HEK293 (cell line): ENCODE measurements around the gene SIRT1.
A peak's percentile ranks its signal among the peaks of the same experiment; 100 is the strongest.
"Not testable (repeated sequence)": the region's sequence is repeated elsewhere in the genome, so short reads cannot be mapped to it uniquely, and the experiment has no call there.

Source experiments
- CTCF ChIA-PET: fragments of 350-600 bp; formaldehyde crosslinking; extraction: SDS; loops from one replicate; lab custom pipeline; 2021; ENCODE audit warnings: antibody characterized with exemption; lab: Yijun Ruan, JAX
- POLR2A ChIA-PET: fragments of 300-600 bp; formaldehyde crosslinking; extraction: SDS; loops from one replicate; lab custom pipeline; 2020; ENCODE audit warnings: antibody characterized with exemption, inconsistent platforms; lab: Yijun Ruan, JAX
- H3K27ac ChIP-seq: fragments of 200-500 bp; sonication (Bioruptor generic); 2 replicates; pipeline ENCODE4 v1.5.1; 2014; ENCODE audit warnings: low read depth, low read length, control low read depth, inconsistent platforms; ENCODE audit errors: extremely low read depth
- H3K36me3 ChIP-seq, 2 experiments: fragments of 200-500 bp in 1 of 2; sonication (Bioruptor generic) in 1 of 2; 1 replicate in 1 of 2; 2 replicates in 1 of 2; pipeline ENCODE4 v1.5.1; 2014 to 2017; ENCODE audit warnings: inconsistent platforms in 2 of 2, low read length in 2 of 2; ENCODE audit not compliant: control insufficient read depth in 2 of 2, insufficient read depth in 1 of 2
- H3K4me1 ChIP-seq: fragments of 200-500 bp; sonication (Bioruptor generic); 2 replicates; pipeline ENCODE4 v1.5.1; 2014; ENCODE audit warnings: mild to moderate bottlenecking, low read length, inconsistent platforms; ENCODE audit not compliant: control insufficient read depth, insufficient read depth
- H3K4me3 ChIP-seq: 2 replicates; pipeline ENCODE4 v1.5.1; 2011; ENCODE audit warnings: low read depth, mild to moderate bottlenecking, control low read depth, low read length, moderate library complexity
- H3K9me3 ChIP-seq: fragments of 200-500 bp; sonication (Bioruptor generic); 2 replicates; pipeline ENCODE4 v1.5.1; 2014; ENCODE audit warnings: low read depth, low read length, inconsistent platforms; ENCODE audit not compliant: control insufficient read depth, insufficient read depth
- HOXA7 ChIP-seq: sonication (generic); formaldehyde crosslinking; IDR thresholded peaks from 2 replicates; pipeline ENCODE4 v1.8.1; 2022; ENCODE audit warnings: missing genetic modification reagents, borderline replicate concordance
- WT1 ChIP-seq: fragments of 450-650 bp; formaldehyde crosslinking; IDR thresholded peaks from 2 replicates; pipeline ENCODE4 v1.5.1; 2016; ENCODE audit warnings: missing biosample characterization, missing genetic modification characterization
- ZBTB17 ChIP-seq: fragments of 450-650 bp; formaldehyde crosslinking; IDR thresholded peaks from 2 replicates; pipeline ENCODE4 v1.5.1; 2016; ENCODE audit warnings: missing biosample characterization, missing genetic modification characterization
- ZBTB20 ChIP-seq: fragments of 450-650 bp; formaldehyde crosslinking; IDR thresholded peaks from 2 replicates; pipeline ENCODE4 v1.5.1; 2016; ENCODE audit warnings: missing biosample characterization, missing genetic modification characterization
- ZNF114 ChIP-seq: fragments of 450-650 bp; formaldehyde crosslinking; IDR thresholded peaks from 2 replicates; pipeline ENCODE4 v1.5.0; 2017; ENCODE audit warnings: missing biosample characterization, missing genetic modification characterization
- ZNF155 ChIP-seq: fragments of 450-650 bp; formaldehyde crosslinking; IDR thresholded peaks from 2 replicates; pipeline ENCODE4 v1.5.1; 2016; ENCODE audit warnings: missing biosample characterization, missing genetic modification characterization
- ZNF324 ChIP-seq: fragments of 450-650 bp; formaldehyde crosslinking; IDR thresholded peaks from 2 replicates; pipeline ENCODE4 v1.5.1; 2016; ENCODE audit warnings: missing biosample characterization, missing genetic modification characterization
- ZNF335 ChIP-seq: fragments of 450-650 bp; formaldehyde crosslinking; conservative IDR thresholded peaks from 2 replicates; pipeline ENCODE4 v1.5.1; 2016; ENCODE audit warnings: missing biosample characterization, missing genetic modification characterization
- ZNF394 ChIP-seq: fragments of 450-650 bp; formaldehyde crosslinking; IDR thresholded peaks from 2 replicates; pipeline ENCODE4 v1.5.1; 2016; ENCODE audit warnings: missing biosample characterization, missing genetic modification characterization, mild to moderate bottlenecking, moderate library complexity, borderline replicate concordance
- ZNF529 ChIP-seq: fragments of 450-650 bp; formaldehyde crosslinking; IDR thresholded peaks from 2 replicates; pipeline ENCODE4 v1.5.1; 2017; ENCODE audit warnings: missing genetic modification characterization, missing biosample characterization; ENCODE audit not compliant: insufficient replicate concordance
- ZNF544 ChIP-seq: fragments of 450-650 bp; formaldehyde crosslinking; IDR thresholded peaks from 2 replicates; pipeline ENCODE4 v1.5.0; 2017; ENCODE audit warnings: missing biosample characterization, missing genetic modification characterization
- ZNF600 ChIP-seq: fragments of 450-650 bp; formaldehyde crosslinking; IDR thresholded peaks from 2 replicates; pipeline ENCODE4 v1.5.1; 2016; ENCODE audit warnings: missing biosample characterization, missing genetic modification characterization
- ZNF707 ChIP-seq: fragments of 450-650 bp; formaldehyde crosslinking; IDR thresholded peaks from 2 replicates; pipeline ENCODE4 v1.5.1; 2016; ENCODE audit warnings: missing biosample characterization, missing genetic modification characterization
- TF ChIP-seq, protein P1 (sequence below): fragments of 450-650 bp; formaldehyde crosslinking; conservative IDR thresholded peaks from 2 replicates; pipeline ENCODE4 v1.5.1; 2016; ENCODE audit warnings: low read depth, missing biosample characterization, missing genetic modification characterization
- TF ChIP-seq, protein P2 (sequence below): fragments of 450-650 bp; formaldehyde crosslinking; IDR thresholded peaks from 2 replicates; pipeline ENCODE4 v1.5.1; 2017; ENCODE audit warnings: missing biosample characterization, missing genetic modification characterization
- TF ChIP-seq, protein P3 (sequence below): fragments of 450-650 bp; formaldehyde crosslinking; IDR thresholded peaks from 2 replicates; pipeline ENCODE4 v1.5.1; 2016; ENCODE audit warnings: missing biosample characterization, missing genetic modification characterization
- TF ChIP-seq, protein P4 (sequence below): fragments of 450-650 bp; formaldehyde crosslinking; IDR thresholded peaks from 2 replicates; pipeline ENCODE4 v1.5.1; 2017; ENCODE audit warnings: missing biosample characterization, mild to moderate bottlenecking, missing genetic modification characterization, moderate library complexity

SIRT1 gene

DNA sequence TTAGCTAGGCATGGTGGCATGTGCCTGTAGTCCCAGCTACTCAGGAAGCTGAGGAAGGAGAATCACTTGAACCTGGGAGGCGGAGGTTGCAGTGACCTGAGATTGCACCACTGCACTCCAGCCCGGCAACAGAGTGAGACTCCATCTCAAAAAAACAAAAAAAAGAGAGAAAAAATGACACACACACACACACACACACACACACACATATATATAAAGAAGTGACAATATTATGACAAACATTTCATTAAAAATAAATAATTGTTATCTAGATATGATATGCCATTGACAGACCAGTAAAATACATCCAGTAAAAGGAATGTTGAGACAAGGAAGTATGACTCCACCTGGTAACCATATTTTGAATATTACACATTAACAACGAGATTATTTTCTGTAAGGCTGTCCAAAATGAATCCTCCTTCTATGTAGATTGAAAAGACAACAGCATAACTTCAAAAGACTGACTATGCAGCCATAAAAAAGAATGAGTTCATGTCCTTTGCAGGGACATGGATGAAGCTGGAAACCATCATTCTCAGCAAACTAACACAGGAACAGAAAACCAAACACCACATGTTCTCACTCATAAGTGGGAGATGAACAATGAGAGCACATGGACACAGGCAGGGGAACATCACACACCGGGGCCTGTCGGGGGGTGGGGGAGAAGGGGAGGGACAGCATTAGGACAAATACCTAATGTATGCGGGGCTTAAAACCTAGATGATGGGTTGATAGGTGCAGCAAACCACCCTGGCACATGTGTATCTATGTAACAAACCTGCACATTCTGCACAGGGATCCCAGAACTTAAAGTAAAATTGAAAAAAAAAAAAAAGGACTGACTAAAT is 48.7 kb upstream of the SIRT1 start:
- H3K36me3 ChIP-seq, H3K4me1 ChIP-seq, H3K4me3 ChIP-seq, H3K27ac ChIP-seq, POLR2A ChIA-PET, H3K9me3 ChIP-seq: not testable (repeated sequence)
- CTCF ChIA-PET = interaction anchor here (0.6 to 1.2 kb wide), 9 partner anchors 19 to 1055 kb away, joined by 3 to 4 read pairs (median 3); no protein-coding TSS in a partner anchor
- TF ChIP-seq ZNF155 (tag by site-specific recombination) = 0 out of 2 replicates have a peak, but pooled peaks have one; percentile 19
- TF ChIP-seq, protein P1, sequence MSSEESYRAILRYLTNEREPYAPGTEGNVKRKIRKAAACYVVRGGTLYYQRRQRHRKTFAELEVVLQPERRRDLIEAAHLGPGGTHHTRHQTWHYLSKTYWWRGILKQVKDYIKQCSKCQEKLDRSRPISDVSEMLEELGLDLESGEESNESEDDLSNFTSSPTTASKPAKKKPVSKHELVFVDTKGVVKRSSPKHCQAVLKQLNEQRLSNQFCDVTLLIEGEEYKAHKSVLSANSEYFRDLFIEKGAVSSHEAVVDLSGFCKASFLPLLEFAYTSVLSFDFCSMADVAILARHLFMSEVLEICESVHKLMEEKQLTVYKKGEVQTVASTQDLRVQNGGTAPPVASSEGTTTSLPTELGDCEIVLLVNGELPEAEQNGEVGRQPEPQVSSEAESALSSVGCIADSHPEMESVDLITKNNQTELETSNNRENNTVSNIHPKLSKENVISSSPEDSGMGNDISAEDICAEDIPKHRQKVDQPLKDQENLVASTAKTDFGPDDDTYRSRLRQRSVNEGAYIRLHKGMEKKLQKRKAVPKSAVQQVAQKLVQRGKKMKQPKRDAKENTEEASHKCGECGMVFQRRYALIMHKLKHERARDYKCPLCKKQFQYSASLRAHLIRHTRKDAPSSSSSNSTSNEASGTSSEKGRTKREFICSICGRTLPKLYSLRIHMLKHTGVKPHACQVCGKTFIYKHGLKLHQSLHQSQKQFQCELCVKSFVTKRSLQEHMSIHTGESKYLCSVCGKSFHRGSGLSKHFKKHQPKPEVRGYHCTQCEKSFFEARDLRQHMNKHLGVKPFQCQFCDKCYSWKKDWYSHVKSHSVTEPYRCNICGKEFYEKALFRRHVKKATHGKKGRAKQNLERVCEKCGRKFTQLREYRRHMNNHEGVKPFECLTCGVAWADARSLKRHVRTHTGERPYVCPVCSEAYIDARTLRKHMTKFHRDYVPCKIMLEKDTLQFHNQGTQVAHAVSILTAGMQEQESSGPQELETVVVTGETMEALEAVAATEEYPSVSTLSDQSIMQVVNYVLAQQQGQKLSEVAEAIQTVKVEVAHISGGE (tag by site-specific recombination) = peak; percentile 36; the same call in 1 of the 2 replicates
- TF ChIP-seq, protein P2, sequence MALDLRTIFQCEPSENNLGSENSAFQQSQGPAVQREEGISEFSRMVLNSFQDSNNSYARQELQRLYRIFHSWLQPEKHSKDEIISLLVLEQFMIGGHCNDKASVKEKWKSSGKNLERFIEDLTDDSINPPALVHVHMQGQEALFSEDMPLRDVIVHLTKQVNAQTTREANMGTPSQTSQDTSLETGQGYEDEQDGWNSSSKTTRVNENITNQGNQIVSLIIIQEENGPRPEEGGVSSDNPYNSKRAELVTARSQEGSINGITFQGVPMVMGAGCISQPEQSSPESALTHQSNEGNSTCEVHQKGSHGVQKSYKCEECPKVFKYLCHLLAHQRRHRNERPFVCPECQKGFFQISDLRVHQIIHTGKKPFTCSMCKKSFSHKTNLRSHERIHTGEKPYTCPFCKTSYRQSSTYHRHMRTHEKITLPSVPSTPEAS (tag by site-specific recombination) = peak; percentile 56
- TF ChIP-seq, protein P3, sequence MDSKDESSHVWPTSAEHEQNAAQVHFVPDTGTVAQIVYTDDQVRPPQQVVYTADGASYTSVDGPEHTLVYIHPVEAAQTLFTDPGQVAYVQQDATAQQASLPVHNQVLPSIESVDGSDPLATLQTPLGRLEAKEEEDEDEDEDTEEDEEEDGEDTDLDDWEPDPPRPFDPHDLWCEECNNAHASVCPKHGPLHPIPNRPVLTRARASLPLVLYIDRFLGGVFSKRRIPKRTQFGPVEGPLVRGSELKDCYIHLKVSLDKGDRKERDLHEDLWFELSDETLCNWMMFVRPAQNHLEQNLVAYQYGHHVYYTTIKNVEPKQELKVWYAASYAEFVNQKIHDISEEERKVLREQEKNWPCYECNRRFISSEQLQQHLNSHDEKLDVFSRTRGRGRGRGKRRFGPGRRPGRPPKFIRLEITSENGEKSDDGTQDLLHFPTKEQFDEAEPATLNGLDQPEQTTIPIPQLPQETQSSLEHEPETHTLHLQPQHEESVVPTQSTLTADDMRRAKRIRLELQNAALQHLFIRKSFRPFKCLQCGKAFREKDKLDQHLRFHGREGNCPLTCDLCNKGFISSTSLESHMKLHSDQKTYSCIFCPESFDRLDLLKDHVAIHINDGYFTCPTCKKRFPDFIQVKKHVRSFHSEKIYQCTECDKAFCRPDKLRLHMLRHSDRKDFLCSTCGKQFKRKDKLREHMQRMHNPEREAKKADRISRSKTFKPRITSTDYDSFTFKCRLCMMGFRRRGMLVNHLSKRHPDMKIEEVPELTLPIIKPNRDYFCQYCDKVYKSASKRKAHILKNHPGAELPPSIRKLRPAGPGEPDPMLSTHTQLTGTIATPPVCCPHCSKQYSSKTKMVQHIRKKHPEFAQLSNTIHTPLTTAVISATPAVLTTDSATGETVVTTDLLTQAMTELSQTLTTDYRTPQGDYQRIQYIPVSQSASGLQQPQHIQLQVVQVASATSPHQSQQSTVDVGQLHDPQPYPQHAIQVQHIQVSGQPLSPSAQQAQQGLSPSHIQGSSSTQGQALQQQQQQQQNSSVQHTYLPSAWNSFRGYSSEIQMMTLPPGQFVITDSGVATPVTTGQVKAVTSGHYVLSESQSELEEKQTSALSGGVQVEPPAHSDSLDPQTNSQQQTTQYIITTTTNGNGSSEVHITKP = peak; percentile 55
- peak; percentile 68 for TF ChIP-seq ZNF600 (tag by site-specific recombination)
- TF ChIP-seq ZBTB17 (tag by site-specific recombination) = peak; percentile 48; the same call in 1 of the 2 replicates
- peak; percentile 49; the same call in 1 of the 2 replicates for TF ChIP-seq ZNF394
- TF ChIP-seq ZBTB20 (tag by site-specific recombination) = peak; percentile 84
- peak; percentile 76 for TF ChIP-seq ZNF335 (tag by site-specific recombination)

DNA sequence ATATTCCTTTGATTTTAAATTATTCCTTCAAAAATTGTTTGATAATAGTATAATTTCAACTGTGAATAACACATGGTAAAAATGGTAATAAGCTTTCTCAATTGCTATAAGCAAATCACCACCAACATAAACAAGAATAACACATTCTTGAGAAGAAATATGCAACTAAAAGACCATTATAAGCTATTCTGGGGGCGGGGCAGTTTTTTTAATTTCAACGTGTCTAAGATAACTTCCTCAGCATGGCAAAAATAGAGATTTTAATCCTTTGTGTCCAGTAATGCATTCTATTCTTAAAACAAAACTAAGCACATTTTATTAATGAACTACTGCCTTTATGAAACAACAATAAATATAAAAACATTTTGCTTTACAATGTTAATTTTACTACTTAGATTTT is 48.0 kb upstream of the SIRT1 start:
- Histone ChIP-seq H3K27ac (no peak overlapping the region), H3K4me1 (0 out of 2 replicates have a peak, but pooled peaks cover 2% of the 10 kb centered on the region), H3K36me3 (no peaks in the 10 kb centered on the region; a peak in 1 of 3 replicates), H3K9me3 (no peaks in the 10 kb centered on the region)
- TF ChIP-seq ZNF529 (tag by site-specific recombination) (no peak), ZNF114 (tag by site-specific recombination) (no peak), ZNF707 (no peak), HOXA7 (no peak), WT1 (tag by site-specific recombination) (no peak), ZNF544 (no peak), ZNF324 (tag by site-specific recombination) (no peak)
- TF ChIP-seq, protein P4, sequence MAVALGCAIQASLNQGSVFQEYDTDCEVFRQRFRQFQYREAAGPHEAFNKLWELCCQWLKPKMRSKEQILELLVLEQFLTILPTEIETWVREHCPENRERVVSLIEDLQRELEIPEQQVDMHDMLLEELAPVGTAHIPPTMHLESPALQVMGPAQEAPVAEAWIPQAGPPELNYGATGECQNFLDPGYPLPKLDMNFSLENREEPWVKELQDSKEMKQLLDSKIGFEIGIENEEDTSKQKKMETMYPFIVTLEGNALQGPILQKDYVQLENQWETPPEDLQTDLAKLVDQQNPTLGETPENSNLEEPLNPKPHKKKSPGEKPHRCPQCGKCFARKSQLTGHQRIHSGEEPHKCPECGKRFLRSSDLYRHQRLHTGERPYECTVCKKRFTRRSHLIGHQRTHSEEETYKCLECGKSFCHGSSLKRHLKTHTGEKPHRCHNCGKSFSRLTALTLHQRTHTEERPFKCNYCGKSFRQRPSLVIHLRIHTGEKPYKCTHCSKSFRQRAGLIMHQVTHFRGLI (tag by site-specific recombination) = no peak
- TF ChIP-seq, all 188 proteins: peak for 0
- ChIA-PET CTCF (interaction anchor here (0.6 to 1.3 kb wide), 11 partner anchors 18 to 1054 kb away, joined by 3 to 5 read pairs (median 3); no protein-coding TSS in a partner anchor), POLR2A (no interaction called here)
- peak overlapping the region; percentile 9 for H3K4me3 ChIP-seq
